Endodermal cell (in vitro differentiated cells): ENCODE results near the gene NUDT6. TPM values are rescaled to one million over a fixed set of nuclear protein-coding genes. Genes with fewer than 3 reads are reported as not detected.
"Not testable (repeated sequence)": the region's sequence is repeated elsewhere in the genome, so short reads cannot be mapped to it uniquely, and the experiment has no call there.

Experiments used
- DNase-seq: peaks from one replicate; pipeline ENCODE4 v3.0.0-alpha.2; 2017
- H3K27ac ChIP-seq: 2 replicates; pipeline ENCODE4 v1.5.1; 2013; ENCODE audit warnings: mild to moderate bottlenecking, low read depth, low read length, moderate library complexity
- H3K27me3 ChIP-seq: 2 replicates; pipeline ENCODE4 v1.6.1; 2013; ENCODE audit warnings: mild to moderate bottlenecking, low read length, moderate library complexity; ENCODE audit not compliant: insufficient read depth, control insufficient read depth, poor library complexity, severe bottlenecking
- H3K36me3 ChIP-seq: 2 replicates; pipeline ENCODE4 v1.7.0; 2013; ENCODE audit warnings: mild to moderate bottlenecking, low read length, moderate library complexity; ENCODE audit not compliant: control insufficient read depth, insufficient read depth
- H3K4me1 ChIP-seq: one replicate; pipeline ENCODE4 v1.7.0; 2013; ENCODE audit warnings: low read length; ENCODE audit not compliant: control insufficient read depth, insufficient read depth
- H3K4me3 ChIP-seq: 2 replicates; pipeline ENCODE4 v1.5.1; 2013; ENCODE audit warnings: mild to moderate bottlenecking, low read length, moderate library complexity
- H3K9ac ChIP-seq: 2 replicates; pipeline ENCODE4 v1.6.1; 2013; ENCODE audit warnings: mild to moderate bottlenecking, low read length, moderate library complexity; ENCODE audit not compliant: poor library complexity, severe bottlenecking; ENCODE audit errors: extremely low read depth
- H3K9me3 ChIP-seq: 2 replicates; pipeline ENCODE4 v1.6.1; 2013; ENCODE audit warnings: mild to moderate bottlenecking, low read length, moderate library complexity; ENCODE audit not compliant: control insufficient read depth
- H3K27ac Mint-ChIP-seq: 2 replicates; pipeline ENCODE4 v1.8.0; 2020; ENCODE audit warnings: mixed read lengths
- H3K27me3 Mint-ChIP-seq: 2 replicates; pipeline ENCODE4 v1.8.0; 2021; ENCODE audit warnings: mild to moderate bottlenecking, mixed read lengths; ENCODE audit not compliant: insufficient read depth
- H3K36me3 Mint-ChIP-seq: 2 replicates; pipeline ENCODE4 v1.8.0; 2020; ENCODE audit warnings: low read depth, mixed read lengths
- H3K4me1 Mint-ChIP-seq: 2 replicates; pipeline ENCODE4 v1.8.0; 2020; ENCODE audit warnings: mixed read lengths
- H3K4me3 Mint-ChIP-seq: 2 replicates; pipeline ENCODE4 v1.8.0; 2020; ENCODE audit warnings: mild to moderate bottlenecking, moderate library complexity, mixed read lengths
- H3K9me3 Mint-ChIP-seq: 2 replicates; pipeline ENCODE4 v1.8.0; 2020; ENCODE audit warnings: mild to moderate bottlenecking, mixed read lengths
- WGBS, 2 experiments: methylation state at CpG; one replicate each; pipeline versions ENCODE4 v1.1.5 to v1.1.7; 2013; ENCODE audit warnings: missing lambda C conversion rate in 2 of 2, mixed read lengths in 1 of 2; ENCODE audit not compliant: insufficient coverage in 1 of 2, insufficient read length in 1 of 2; 5-methylcytosine and 5-hydroxymethylcytosine counted together
- total RNA-seq, 2 donors: library from RNA; stranded (reverse); fragmentation: NEBNext Ultra II Directional in 1 of 2; extraction: Animal tissue kit (Norgen Biotek cat#: 25700) in 1 of 2; gene quantifications; 2 replicates in 1 of 2; 3 replicates in 1 of 2; pipeline ENCODE4 v1.2.1, GENCODE V29; 2021
- TF ChIP-seq, protein P1 (sequence below): fragments of 200-600 bp; sonication (generic); conservative IDR thresholded peaks from 2 replicates; pipeline ENCODE4 v1.5.0; 2021; ENCODE audit warnings: antibody characterized with exemption, mild to moderate bottlenecking

Gene NUDT6
- total RNA-seq, 2 donors from 2014 or later = 5.8 to 11.6 TPM

DNA sequence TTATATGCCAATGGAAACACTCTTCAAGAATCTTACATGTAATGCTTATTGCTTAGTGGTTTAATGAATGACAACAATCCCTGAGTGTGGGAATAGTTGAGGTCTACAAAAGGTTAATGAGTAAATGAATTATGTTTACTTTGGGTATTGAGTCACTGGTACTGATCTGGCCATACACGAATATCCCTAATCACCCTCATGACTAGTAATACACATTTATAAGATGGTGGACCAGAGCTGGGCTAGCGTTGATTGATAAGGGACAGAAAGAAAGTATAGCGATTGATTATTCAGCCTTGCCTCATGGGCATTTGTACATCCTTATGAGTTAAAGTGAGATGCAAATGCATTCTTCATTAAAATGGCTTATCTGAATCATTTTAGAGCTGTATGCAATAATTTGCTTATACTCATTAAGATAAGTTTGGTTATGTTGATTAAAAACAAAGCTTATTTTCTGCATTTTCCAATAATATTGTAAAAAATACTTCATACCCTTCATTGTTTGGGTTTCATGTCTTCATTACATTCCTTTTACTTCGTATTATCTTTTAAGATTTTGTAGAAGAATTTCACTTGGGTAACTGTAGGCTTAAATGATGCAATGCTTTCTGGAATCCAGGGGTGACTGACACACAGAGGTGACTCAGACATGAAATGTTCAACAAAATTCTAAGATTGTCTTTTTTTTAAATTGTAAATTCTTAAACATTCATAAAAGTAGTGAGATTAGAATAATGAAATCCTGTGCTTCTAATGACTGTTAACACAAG, 48.4 kb downstream of the NUDT6 start:
- no peaks in the 10 kb centered on the region for H3K36me3 ChIP-seq
- H3K9me3 ChIP-seq = no peaks in the 10 kb centered on the region
- Mint-ChIP-seq H3K27me3 (no peaks in the 10 kb centered on the region), H3K4me3 (no peak overlapping the region), H3K4me1 (no peaks in the 10 kb centered on the region), H3K27ac (no peak overlapping the region), H3K9me3 (peaks cover 4% of the 10 kb centered on the region), H3K36me3 (peaks cover 16% of the 10 kb centered on the region)
- H3K9ac ChIP-seq = no peak overlapping the region
- no peaks in the 10 kb centered on the region for H3K27me3 ChIP-seq
- TF ChIP-seq, protein P1, sequence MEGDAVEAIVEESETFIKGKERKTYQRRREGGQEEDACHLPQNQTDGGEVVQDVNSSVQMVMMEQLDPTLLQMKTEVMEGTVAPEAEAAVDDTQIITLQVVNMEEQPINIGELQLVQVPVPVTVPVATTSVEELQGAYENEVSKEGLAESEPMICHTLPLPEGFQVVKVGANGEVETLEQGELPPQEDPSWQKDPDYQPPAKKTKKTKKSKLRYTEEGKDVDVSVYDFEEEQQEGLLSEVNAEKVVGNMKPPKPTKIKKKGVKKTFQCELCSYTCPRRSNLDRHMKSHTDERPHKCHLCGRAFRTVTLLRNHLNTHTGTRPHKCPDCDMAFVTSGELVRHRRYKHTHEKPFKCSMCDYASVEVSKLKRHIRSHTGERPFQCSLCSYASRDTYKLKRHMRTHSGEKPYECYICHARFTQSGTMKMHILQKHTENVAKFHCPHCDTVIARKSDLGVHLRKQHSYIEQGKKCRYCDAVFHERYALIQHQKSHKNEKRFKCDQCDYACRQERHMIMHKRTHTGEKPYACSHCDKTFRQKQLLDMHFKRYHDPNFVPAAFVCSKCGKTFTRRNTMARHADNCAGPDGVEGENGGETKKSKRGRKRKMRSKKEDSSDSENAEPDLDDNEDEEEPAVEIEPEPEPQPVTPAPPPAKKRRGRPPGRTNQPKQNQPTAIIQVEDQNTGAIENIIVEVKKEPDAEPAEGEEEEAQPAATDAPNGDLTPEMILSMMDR = no peak
- WGBS, 2 experiments = 98% methylated on average over 3 of the region's 4 CpGs; no CpG with 5 or more reads in 1 of the 2 experiments
- no peaks in the 10 kb centered on the region for H3K4me1 ChIP-seq
- no peak overlapping the region for H3K4me3 ChIP-seq
- no peak overlapping the region for H3K27ac ChIP-seq
- DNase-seq = no peak

DNA sequence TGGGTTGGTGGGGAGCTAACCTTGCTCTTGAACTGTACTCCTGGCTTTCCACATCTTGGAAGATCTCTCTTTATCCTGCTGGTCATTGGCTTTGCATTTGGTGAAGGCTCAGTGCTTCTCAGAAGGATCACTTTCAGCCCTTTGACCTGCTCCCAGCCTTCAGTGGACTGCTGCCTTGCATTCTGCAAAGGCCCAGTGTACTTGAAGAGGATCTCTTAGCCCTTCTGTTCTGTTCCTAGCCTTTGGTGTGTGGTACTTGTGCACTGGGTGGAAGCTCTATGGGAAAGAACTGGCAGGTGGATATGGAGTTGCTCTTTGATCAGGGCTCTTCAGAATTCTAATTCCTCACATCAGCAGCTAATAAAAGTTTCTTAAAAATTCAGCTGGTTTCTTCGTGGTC, 49.3 kb downstream of the NUDT6 start:
- WGBS, 2 experiments = 85% methylated on average over 1 of the region's 1 CpG; no CpG with 5 or more reads in 1 of the 2 experiments
- TF ChIP-seq, protein P1 = no peak
- H3K9me3 Mint-ChIP-seq = peaks cover 8% of the 10 kb centered on the region
- DNase-seq = no peak
- Histone ChIP-seq H3K27ac (no peak overlapping the region), H3K36me3 (no peaks in the 10 kb centered on the region), H3K4me1 (no peaks in the 10 kb centered on the region), H3K9me3 (no peaks in the 10 kb centered on the region), H3K9ac (no peak overlapping the region), H3K27me3 (no peaks in the 10 kb centered on the region), H3K4me3 (no peak overlapping the region)
- no peak overlapping the region for H3K27ac Mint-ChIP-seq
- peaks cover 8% of the 10 kb centered on the region for H3K36me3 Mint-ChIP-seq
- no peaks in the 10 kb centered on the region for H3K4me1 Mint-ChIP-seq
- no peaks in the 10 kb centered on the region for H3K27me3 Mint-ChIP-seq
- H3K4me3 Mint-ChIP-seq = no peak overlapping the region

DNA sequence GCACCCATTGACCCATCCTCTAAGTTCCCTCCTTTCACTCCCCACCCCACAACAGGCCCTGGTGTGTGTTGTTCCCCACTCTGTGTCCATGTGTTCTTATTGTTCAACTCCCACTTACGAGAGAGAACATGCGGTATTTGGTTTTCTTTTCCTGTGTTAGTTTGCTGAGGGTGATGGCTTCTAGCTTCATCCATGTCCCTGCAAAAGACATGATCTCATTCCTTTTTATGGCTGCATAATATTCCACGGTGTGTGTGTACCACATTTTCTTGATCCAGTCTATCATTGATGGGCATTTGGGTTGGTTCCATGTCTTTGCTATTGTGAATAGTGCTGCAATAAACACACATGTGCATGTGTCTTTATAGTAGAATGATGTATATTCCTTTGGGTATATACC, 54.2 kb downstream of the NUDT6 start:
- H3K4me3 Mint-ChIP-seq, H3K9ac ChIP-seq, H3K27ac Mint-ChIP-seq, DNase-seq, H3K4me1 Mint-ChIP-seq, H3K4me3 ChIP-seq, H3K36me3 ChIP-seq, H3K4me1 ChIP-seq, H3K9me3 Mint-ChIP-seq, H3K27me3 Mint-ChIP-seq, H3K36me3 Mint-ChIP-seq, H3K9me3 ChIP-seq, H3K27ac ChIP-seq, H3K27me3 ChIP-seq: not testable (repeated sequence)
- 96 to 100% methylated on average over 2 to 3 of the region's 3 CpGs for WGBS, 2 experiments
